ENCODE measurements around the gene CMSS1. TPM values are rescaled to one million over a fixed set of nuclear protein-coding genes. Genes with fewer than 3 reads are reported as not detected.

The CMSS1 gene
- total and polyA plus RNA-seq, 4 donors: 3.8 to 19.5 (median 7.5) TPM

GRCh38 chr3:99974989-99975388 is 157.3 kb downstream of the CMSS1 start:
- H3K4me1 ChIP-seq (ENCODE audit: control insufficient read depth in 4 of 4, insufficient read depth in 4 of 4, low read length in 3 of 4): no peaks in the 10 kb centered on the region
- 90% methylated on average over 2 of the region's 2 CpGs for WGBS
- H3K9me3 ChIP-seq (ENCODE audit: control insufficient read depth in 4 of 4, low read length in 3 of 4): no peaks in the 10 kb centered on the region
- H3K27me3 ChIP-seq (ENCODE audit: control insufficient read depth in 4 of 4, insufficient read depth in 4 of 4, low read length in 3 of 4): no peaks in the 10 kb centered on the region
- H3K9ac ChIP-seq (ENCODE audit: low read depth in 1 of 2, low read length in 2 of 2): no peak overlapping the region
- no peak overlapping the region for H3K4me3 ChIP-seq (ENCODE audit: low read depth in 1 of 3, low read length in 3 of 3)
- no peaks in the 10 kb centered on the region for H3K36me3 ChIP-seq (ENCODE audit: control insufficient read depth in 4 of 4, insufficient read depth in 3 of 4, low read depth in 1 of 4, low read length in 3 of 4)
- no peak overlapping the region for H3K27ac ChIP-seq (ENCODE audit: low read depth in 1 of 2, low read length in 2 of 2)
- no peak for DNase-seq (ENCODE audit: low spot score)
- TF ChIP-seq NR2F2 (IDR thresholded peaks at IDR 0.05) (no peak), ATF3 (IDR thresholded peaks at IDR 0.05) (no peak), FOXA1 (IDR thresholded peaks at IDR 0.05) (no peak), SP1 (IDR thresholded peaks at IDR 0.05) (no peak), JUND (IDR thresholded peaks at IDR 0.05) (no peak), HNF4G (IDR thresholded peaks at IDR 0.05) (no peak)
- TF ChIP-seq, protein P1, sequence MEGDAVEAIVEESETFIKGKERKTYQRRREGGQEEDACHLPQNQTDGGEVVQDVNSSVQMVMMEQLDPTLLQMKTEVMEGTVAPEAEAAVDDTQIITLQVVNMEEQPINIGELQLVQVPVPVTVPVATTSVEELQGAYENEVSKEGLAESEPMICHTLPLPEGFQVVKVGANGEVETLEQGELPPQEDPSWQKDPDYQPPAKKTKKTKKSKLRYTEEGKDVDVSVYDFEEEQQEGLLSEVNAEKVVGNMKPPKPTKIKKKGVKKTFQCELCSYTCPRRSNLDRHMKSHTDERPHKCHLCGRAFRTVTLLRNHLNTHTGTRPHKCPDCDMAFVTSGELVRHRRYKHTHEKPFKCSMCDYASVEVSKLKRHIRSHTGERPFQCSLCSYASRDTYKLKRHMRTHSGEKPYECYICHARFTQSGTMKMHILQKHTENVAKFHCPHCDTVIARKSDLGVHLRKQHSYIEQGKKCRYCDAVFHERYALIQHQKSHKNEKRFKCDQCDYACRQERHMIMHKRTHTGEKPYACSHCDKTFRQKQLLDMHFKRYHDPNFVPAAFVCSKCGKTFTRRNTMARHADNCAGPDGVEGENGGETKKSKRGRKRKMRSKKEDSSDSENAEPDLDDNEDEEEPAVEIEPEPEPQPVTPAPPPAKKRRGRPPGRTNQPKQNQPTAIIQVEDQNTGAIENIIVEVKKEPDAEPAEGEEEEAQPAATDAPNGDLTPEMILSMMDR (IDR thresholded peaks at IDR 0.05; ENCODE audit: low read depth, low read length, missing input control): no peak

GRCh38 chr3:99976584-99976983 is 158.9 kb downstream of the CMSS1 start:
- H3K9me3 ChIP-seq (ENCODE audit: control insufficient read depth in 4 of 4, low read length in 3 of 4): no peaks in the 10 kb centered on the region
- no peaks in the 10 kb centered on the region for H3K4me1 ChIP-seq (ENCODE audit: control insufficient read depth in 4 of 4, insufficient read depth in 4 of 4, low read length in 3 of 4)
- no peak overlapping the region for H3K4me3 ChIP-seq (ENCODE audit: low read depth in 1 of 3, low read length in 3 of 3)
- H3K27me3 ChIP-seq (ENCODE audit: control insufficient read depth in 4 of 4, insufficient read depth in 4 of 4, low read length in 3 of 4): no peaks in the 10 kb centered on the region
- no peaks in the 10 kb centered on the region for H3K36me3 ChIP-seq (ENCODE audit: control insufficient read depth in 4 of 4, insufficient read depth in 3 of 4, low read depth in 1 of 4, low read length in 3 of 4)
- H3K9ac ChIP-seq (ENCODE audit: low read depth in 1 of 2, low read length in 2 of 2): no peak overlapping the region
- no peak overlapping the region for H3K27ac ChIP-seq (ENCODE audit: low read depth in 1 of 2, low read length in 2 of 2)
- DNase-seq (ENCODE audit: low spot score): no peak
- no peak for TF ChIP-seq TAF1 (conservative IDR thresholded peaks at IDR 0.05)
- no peak for TF ChIP-seq ATF3 (IDR thresholded peaks at IDR 0.05)
- no peak for TF ChIP-seq GABPA (IDR thresholded peaks at IDR 0.05 in 1 of 2, conservative IDR thresholded peaks at IDR 0.05 in 1 of 2)
- TF ChIP-seq FOXA2 (IDR thresholded peaks at IDR 0.05): no peak
- no peak for TF ChIP-seq FOXA1 (IDR thresholded peaks at IDR 0.05)
- TF ChIP-seq NR2F2 (IDR thresholded peaks at IDR 0.05): no peak
- no peak for TF ChIP-seq HNF4A (conservative IDR thresholded peaks at IDR 0.05)
- TF ChIP-seq JUND (IDR thresholded peaks at IDR 0.05): no peak
- no peak for TF ChIP-seq EGR1 (IDR thresholded peaks at IDR 0.05; ENCODE audit: low read depth in 2 of 2)
- TF ChIP-seq, protein P1 (IDR thresholded peaks at IDR 0.05; ENCODE audit: low read depth, low read length, missing input control): no peak
- TF ChIP-seq HNF4G (IDR thresholded peaks at IDR 0.05): no peak
- TF ChIP-seq RAD21 (IDR thresholded peaks at IDR 0.05): no peak
- TF ChIP-seq REST (IDR thresholded peaks at IDR 0.05): no peak
- TF ChIP-seq YY1 (IDR thresholded peaks at IDR 0.05): no peak
